ENCODE results near the gene TNFAIP2.

GRCh38 chr14:103130965-103131364, 7.7 kb downstream of the TNFAIP2 start:
- no peak for TF ChIP-seq POLR2A (IDR thresholded peaks at IDR 0.05)
- TF ChIP-seq CTCF (IDR thresholded peaks at IDR 0.05 in 4 of 5, conservative IDR thresholded peaks at IDR 0.05 in 1 of 5), result no peak
